ENCODE measurements around the gene ABCA6. TPM values are rescaled to one million over a fixed set of nuclear protein-coding genes. Genes with fewer than 3 reads are reported as not detected.

ABCA6 gene
- total and polyA plus RNA-seq, 10 of the 15 experiments (the other 5 are each of a cell fraction or from before 2014, with no cell fraction given), result 6.8 to 36.9 (median 12.6) TPM

DNA sequence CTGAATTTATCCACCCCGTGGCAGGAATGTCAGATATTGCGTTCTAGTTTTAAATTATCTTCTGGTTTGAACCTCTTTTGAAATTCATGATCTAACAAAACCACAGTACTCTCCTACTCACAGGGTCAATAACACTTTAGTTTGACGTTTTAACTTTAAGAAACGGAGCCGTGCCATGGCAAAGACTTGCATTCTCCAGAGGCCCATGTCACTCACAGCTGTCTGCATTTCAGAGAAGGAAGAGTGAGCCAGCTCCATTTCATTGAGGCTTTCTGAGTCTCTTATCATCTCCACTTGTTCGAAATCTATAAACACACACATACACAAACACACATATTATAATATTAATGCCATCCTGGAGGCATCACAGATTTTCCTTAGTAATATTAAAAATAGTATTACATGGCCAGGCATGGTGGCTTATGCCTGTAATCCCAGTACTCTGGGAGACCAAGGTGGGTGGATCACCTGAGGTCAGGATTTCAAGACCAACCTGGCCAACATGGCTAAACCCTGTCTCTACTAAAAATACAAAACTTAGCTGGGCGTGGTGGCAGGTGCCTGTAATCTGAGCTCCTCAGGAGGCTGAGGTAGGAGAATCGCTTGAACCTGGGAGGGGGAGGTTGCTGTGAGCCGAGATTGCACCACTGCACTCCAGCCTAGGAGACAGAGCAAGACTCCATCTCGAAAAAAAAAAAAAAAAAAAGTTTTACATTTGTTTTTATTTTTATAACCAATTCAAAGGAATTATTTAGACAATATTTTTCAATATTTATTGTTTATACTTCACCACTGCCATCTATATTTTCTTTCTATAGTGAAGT, 35.6 kb downstream of the ABCA6 start:
- intact Hi-C loops (cut with micrococcal nuclease; ENCODE audit: unreplicated experiment), result no loop called here
- no peak for TF ChIP-seq BRCA1 (IDR thresholded peaks at IDR 0.05; ENCODE audit: low read depth, low read length)
- TF ChIP-seq SPI1 (IDR thresholded peaks at IDR 0.05; ENCODE audit: borderline replicate concordance, insufficient read depth, low read depth, low read length), result no peak
- no peak for TF ChIP-seq BHLHE40 (IDR thresholded peaks at IDR 0.05; ENCODE audit: borderline replicate concordance in 1 of 2, low read depth in 2 of 2, low read length in 1 of 2)
- TF ChIP-seq ZNF622 (IDR thresholded peaks at IDR 0.05), result no peak
- no peak for TF ChIP-seq JUNB (IDR thresholded peaks at IDR 0.05)
- FAIRE-seq (no peak), ATAC-seq (no peak), DNase-seq (ENCODE audit: low read depth, low spot score) (no peak)
- Histone ChIP-seq H3K36me3 (ENCODE audit: control insufficient read depth in 2 of 2, insufficient read depth in 2 of 2, low read length in 1 of 2) (peaks cover 0 to 3% of the 10 kb centered on the region in 2 experiments; a peak in 1 of 4 replicates), H3K9me3 (replicated peaks; ENCODE audit: control insufficient read depth, insufficient read depth, low read length) (no peaks in the 10 kb centered on the region; the same call in 2 of the 3 replicates), H3K27ac (ENCODE audit: control insufficient read depth, insufficient read depth) (no peak overlapping the region), H3K4me3 (no peak overlapping the region), H3K4me2 (ENCODE audit: control insufficient read depth, insufficient read depth) (no peak overlapping the region), H4K20me1 (ENCODE audit: control insufficient read depth, insufficient read depth) (no peaks in the 10 kb centered on the region), H3K4me1 (ENCODE audit: control insufficient read depth, insufficient read depth, low read length) (no peaks in the 10 kb centered on the region), H3K9ac (ENCODE audit: control insufficient read depth, insufficient read depth, low read length) (no peak overlapping the region), H3K79me2 (ENCODE audit: control insufficient read depth, insufficient read depth, low read length) (no peaks in the 10 kb centered on the region), H3K27me3 (replicated peaks in 1 of 2; ENCODE audit: control insufficient read depth in 2 of 2, insufficient read depth in 2 of 2, low read length in 1 of 2) (no peaks in the 10 kb centered on the region), H2AFZ (ENCODE audit: control insufficient read depth, low read depth, low read length) (no peak overlapping the region)
- no TSS peak for BruUV-seq (replicated peaks)
- 93% methylated on average over 9 of the region's 10 CpGs for WGBS (ENCODE audit: insufficient coverage, insufficient replicate concordance, low lambda C conversion rate, missing lambda C conversion rate)
- RAD21 ChIA-PET (ENCODE audit: unreplicated experiment), result no interaction called here
- POLR2A ChIA-PET, result no interaction called here
- CTCF ChIA-PET, result no interaction called here
- in situ Hi-C loops (cut with MboI), result no loop called here
- SMC1A ChIA-PET (ENCODE audit: uncharacterized antibody, unreplicated experiment), result interaction anchor here (0.6 kb wide), 1 partner anchor 130 kb away, joined by 4 read pairs; no protein-coding TSS in a partner anchor
